Epidermal melanocyte (primary cell): Measurements from ENCODE around the gene SERGEF.

Source experiments
- DNase-seq: peaks from one replicate; pipeline ENCODE4 v3.0.0; 2011; ENCODE audit warnings: low spot score; ENCODE audit not compliant: insufficient read length

The SERGEF gene

DNA sequence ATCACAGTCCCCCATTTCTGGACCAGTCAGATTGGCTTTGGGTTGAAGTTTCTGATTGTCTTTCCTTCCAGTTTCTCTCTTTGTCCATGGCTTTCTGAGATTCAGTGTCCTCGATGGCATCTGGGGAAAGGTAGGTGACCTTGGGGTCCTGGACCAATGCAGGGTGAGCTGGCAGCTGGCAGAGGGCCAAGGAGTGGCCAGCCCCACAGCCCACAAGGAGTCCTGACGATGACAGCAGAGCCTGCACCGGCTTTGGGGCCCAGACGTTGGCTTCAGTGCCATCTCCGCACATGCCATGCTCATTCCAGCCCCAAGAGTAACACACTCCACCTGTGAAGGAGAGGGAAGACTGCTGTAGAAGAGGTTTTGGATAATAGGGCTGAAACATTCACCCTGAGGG is 224.8 kb downstream of the SERGEF start:
- no peak for DNase-seq

DNA sequence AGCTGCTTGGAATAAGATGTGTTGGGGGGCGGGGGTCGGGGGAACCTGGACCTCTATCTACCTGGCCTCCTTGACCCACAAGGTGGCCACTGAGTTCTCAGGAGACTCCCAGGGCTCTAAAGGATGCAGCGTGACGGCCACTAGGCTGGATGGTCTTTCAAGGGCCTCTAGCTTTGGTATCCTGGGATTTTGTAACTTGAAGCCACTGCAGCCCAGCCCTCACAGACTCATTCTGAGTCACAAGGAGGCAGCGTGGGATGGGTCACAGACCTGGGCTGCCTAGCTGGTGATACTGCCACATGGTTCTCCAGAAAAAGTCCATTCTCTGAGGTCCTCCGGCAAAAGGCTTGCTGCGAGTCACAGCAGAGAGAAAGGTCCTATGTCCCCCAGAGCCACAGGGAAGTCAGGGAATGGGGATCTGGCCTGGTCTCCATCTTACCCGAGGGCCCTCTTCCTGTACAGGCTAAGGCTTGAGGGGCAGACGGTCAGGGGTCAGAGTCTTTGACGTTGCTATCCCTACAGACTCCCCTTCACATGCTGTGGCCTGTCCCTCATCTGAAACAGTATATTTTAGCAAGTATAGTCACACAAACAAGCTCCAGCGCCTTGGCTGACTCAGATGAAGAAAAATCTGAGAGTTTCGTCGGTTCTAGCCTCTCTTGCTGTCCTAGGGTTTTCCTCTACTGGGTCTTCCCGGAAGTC is 225.9 kb downstream of the SERGEF start:
- no peak for DNase-seq

DNA sequence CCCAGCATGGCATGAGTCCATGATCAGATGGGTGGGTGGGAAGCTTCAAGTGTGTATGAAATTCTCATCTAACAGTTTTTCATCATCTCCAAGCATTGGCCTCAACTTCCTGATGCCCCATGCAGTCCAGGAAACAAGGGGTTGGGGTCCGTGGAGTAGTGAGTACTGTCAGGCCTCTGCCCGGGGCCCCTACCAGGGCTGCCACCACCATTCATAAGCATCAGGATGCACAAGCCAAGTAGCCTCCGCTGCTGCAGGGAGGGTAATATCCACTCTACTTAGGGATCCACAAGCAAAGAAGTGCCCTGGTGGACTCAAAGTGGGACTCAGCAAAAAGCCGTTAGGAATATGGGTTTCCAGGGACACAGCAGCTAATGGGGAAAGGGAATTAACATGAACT is 229.0 kb downstream of the SERGEF start:
- no peak for DNase-seq

DNA sequence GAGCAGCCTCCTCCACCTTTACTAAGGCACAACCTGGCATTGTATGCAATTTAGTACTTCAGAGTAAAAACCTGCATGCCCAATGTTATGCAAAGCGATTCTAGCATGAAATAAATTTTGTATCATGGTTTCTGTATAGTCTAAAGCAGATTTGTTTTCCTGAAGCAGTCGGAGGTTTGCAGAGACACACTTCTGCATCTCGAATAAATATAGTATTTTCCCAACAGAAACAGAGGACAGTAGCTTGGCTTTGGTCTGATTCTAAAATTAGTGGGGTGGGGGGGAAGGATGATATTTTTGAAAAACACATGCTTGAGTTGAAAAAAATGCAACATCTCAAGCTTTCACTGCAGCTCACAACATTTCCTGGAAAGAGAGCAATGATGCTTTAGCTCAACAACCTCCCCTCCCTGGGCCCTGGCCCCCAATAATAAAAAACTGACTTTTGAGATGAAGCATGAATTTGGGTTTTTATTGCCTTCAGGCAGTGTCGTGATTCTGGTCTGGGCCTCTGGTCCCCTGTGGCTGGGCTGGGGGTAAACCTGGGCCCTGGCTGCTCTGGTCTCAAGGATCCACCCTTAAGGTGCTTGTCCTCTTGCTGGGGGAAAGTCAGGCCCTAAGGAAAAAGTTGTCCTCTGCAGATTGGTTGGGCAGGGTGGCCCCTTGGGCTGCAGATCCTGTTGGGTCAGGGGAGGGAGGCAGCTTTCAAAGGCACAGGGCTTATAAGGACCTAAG is 230.1 kb downstream of the SERGEF start:
- no peak for DNase-seq

DNA sequence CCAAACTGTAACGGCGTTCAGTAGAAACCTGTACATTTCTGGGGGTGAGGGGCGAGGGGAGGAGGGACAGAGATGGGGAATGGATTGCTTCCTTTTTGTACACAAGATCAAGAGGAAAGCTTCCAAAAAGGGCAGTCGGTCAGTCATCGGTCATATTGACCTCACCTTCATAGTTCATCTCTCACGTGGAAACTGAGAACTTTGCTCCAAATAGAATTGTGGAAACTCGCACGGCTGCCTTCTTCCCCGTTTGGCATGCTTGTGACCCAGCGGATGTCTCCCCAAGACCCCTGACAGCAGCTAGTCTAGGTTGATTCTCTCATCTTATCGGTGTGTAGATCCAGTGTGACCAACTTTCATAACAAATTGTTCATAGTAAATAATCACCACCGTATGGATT is 230.7 kb downstream of the SERGEF start:
- DNase-seq, result no peak

DNA sequence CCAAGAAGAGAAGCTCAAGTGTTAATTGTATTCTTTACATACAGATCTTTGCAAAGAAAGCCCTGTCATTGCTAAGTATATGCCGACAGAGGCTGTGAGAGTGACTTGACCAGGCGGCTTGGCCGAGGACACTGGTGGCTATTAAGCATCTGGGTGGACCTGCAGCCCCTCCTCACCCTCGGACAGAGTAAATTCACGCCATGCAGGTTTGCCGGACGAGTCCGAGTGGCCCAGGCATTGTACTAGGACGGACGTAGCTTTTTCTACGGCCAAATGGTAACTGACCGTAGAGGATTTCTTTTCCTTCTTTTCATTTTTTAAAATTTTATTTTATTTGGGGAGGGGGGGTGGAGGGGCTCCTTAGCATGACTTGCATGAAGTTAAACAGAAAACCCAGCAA is 231.2 kb downstream of the SERGEF start:
- no peak for DNase-seq

DNA sequence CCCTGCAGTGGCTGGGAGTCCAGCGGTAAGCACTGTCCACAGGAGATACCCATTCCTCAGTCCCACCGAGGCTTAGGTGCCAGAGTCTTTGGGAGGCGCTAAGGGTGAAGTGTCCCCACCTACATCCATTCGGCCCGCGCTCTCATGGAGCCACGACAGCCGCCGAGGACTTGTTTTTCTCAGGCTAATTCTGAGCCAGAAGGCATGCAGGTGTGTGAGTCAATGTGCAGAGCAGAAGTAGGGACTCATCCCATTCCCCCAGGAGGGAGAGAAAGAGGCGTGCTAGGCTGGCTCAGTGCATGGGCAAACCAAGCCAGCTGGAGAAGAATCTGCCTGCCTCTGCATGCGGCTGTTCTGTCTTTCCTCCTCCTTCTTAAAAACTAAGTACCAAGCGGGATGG is 231.6 kb downstream of the SERGEF start:
- no peak for DNase-seq

DNA sequence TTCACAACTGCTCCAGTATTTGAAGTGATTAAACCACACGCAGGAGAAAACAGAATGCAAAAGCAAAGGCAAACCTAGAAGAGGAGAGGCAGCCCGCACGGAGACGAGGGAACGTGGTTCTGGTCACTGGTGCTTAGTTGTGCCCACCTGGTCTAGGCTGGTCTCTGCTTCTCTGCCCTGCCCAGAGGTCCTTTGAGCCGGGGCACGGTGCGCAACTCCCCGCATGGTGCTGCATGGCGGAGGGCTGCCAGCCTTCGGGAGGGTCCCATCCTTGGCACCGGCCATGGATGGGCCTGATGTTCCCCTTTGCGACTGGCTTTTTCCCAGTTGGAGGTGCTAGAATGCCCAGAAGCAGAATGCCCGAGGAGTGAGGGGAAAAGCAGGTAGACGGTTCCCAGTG is 232.2 kb downstream of the SERGEF start:
- DNase-seq, result no peak

DNA sequence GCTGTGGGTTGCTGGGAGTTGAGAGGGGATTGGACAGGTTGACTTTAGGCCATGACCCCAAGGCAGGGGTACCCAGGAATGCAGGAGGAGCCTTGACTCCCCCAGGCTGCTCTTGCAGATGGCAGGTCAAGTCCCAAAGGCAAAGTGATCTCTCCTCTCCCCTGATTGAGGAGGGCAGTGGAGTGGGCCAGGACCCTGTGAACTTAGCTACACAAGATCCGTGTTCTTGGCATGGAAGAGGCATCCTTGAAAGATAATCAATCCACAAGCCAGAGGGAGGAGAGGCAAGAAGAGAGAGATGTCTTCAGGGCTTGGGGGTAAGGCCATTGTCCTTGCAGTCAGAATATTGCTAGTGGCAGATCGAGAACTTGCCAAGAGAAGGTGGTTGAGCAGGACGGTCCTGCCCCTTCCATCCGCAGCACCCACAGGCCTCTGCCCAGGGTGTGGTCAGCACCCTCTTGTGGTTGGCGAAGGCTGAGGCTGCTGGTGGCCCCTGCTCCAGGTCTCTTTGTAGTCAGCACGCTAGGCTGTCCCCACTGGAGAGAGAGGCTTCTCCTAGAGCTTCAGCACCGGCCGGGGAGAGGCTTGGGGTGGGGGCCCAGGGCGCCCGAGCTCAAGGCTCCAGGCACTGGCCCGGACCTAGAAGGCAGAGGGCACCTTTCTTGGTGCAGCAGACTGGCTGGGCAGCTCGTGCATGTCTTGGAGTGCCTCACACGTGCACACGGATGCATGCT is 232.8 kb downstream of the SERGEF start:
- DNase-seq, result no peak

DNA sequence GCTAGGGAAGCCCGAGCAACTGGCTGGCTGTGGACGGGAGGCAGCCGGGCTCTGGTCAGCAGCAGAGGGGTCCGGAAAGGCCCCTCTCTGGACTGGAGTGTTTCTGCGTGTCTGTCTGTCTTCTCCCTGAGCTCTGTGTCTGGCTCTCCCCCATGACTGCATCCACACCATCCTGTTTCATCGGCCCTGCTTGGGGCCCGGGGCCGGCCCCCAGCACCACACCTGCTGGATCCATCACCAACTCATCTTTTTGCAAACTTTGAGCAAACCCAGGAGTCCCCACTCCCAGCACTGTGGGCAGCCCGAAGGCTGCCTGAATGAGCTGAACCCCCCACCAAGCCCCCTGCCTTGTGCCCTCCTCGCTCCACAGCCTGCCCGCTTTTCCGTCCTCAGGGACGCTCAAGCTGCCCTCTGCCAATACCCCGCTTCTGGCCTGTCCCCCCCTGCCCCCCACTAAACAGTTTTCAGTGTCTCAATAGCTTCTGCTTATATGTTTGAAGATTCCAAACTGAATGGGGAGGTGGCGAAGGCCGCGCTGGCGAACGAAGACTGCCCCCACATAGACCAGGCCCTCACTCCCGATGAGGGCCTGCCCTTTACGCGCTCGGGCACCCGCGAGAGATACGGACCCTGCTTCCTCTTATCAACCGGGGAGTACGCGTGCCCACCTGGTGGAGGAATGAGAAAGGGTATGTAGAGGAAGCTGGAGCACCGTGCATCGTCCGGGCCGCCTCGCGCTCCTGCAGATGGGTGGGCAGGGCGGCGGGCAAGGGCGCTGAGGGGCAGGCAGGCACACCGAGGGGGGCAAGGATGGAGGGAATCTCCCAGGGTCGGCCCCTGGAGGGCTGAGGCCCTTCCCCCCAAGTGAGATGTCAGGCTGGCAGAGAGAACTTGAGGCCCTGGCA is 233.6 kb downstream of the SERGEF start:
- no peak for DNase-seq

DNA sequence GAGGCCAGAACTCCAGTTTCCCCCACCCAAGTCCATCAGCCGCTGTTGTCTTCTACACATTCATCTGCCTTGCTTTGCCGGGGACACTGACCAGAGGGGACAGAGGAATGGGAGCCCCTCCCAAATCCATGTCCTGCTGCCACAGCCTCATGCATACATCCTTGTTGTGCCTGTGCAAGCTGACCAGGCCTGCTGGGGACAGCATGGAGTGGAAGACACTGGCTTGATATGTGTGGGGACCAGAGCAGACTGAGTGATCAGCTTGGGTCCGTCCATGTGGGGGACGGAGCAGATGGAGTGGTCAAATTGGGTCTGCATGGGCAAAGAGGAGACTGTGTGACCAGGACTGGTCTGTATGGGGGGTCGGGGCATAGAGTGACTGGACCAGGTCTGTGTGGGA is 234.5 kb downstream of the SERGEF start:
- no peak for DNase-seq

DNA sequence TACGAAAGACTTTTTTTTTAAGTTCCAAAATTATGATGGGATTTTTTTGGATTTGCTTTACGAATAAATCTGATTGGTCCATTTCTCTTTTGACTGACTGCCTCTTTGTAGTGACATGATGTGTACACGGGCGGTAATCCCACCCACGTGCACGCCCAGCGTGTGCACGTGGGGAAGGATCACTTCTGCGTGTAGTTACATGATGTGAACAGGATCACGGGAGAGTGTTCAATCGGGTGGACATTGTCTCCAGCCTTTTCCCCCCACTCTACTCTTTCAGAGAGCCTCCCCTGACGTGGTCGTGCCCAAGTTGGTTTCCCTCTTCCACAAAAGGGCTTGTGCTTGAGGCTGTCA is 235.1 kb downstream of the SERGEF start:
- DNase-seq, result no peak

DNA sequence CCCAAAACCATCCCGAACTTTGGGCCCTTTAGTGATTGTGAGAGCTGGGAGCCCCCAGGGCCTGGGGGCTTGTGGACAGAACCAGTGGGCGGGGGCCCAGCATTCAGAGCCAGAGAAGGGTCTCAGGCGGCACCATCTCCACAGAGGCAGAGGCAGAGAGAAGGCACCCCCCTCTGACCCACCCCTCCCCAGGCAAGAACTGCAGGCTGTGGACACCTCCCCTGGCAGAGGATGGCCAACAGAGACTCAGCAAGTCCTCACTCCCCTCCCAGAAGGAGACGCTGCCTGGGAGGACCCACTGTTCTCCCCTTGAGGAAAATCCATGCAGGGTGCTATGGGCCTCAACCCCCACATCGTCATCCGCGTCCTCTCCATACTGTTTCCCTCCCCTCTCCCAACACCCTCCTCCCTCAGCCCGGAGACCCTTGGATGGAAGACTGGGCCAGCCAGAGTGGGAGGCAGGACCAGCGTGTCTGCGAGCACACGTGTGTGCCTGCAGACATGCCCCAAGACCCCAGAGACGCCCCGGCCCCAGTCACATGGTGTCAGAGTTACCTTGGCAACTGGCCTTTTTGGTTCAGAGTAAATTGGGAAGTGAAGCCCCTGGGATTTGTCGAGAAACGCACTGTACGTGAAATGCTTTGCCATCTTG is 235.6 kb downstream of the SERGEF start:
- DNase-seq, result no peak

DNA sequence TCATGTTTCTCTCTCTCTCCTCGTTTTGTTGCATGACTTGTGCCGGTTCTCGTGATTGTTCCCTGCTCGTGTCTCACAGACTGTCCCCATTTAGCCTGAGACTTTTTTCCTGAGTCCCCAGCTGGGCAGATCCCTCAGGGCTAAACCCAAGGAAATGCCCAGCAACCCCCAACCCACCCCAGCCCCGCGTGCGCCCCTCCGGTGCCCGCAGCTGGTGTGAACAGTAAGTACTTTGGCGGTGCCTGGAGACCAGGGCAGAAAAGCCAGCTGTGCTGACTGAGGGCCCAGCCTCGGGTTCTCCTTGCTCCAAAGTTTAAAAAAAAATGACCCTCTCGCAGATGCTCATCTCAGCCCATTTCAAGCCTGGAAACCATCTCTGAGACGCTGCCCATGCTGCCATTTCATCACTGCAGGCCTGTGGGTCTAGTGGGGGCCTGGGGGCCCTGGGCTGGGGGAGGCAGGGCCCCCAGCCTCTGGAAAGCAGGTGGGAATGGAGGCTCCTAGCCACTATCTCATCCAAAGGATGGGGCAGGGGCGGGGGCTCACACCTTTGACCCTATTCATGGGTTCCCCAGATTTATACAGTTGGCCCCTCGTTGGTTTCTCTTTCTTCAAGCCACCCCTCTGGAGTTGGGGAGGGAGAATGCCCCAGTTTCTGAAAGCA is 236.5 kb downstream of the SERGEF start:
- no peak for DNase-seq

DNA sequence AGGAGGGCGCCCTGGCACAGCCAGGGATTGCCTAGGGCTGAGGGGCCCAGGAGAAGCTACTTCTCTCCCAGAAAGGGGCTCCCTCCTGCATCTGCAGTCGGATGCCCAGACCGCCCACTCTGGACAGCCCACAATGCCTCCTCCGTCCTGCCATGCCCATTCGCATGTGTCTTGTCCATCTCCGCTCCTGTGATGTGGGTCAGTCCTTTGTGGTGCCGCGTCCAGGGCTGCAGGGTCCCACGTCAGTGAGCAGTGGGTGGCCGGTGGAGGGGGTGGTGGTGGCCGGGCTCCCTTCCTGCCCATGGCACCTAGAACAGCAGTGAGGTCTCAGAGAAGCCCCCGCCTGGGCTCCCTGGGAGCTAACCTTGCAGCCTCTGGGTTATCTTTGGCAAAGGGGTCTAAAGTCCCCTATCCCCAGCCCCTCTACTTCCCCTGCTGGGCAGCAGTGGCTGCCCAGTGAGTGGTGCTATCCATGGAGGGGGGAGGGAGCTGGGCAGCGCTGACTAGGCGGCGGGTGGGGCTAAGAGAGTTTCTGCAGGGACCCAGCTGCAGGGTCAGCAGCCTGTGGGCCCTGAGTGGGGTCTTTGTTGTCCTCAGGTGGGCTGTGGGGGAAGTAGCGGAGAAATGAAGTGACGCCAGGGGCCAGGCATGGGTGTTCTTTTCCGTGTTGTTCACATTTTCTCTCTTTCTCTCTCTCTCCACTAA is 237.2 kb downstream of the SERGEF start:
- DNase-seq, result no peak

DNA sequence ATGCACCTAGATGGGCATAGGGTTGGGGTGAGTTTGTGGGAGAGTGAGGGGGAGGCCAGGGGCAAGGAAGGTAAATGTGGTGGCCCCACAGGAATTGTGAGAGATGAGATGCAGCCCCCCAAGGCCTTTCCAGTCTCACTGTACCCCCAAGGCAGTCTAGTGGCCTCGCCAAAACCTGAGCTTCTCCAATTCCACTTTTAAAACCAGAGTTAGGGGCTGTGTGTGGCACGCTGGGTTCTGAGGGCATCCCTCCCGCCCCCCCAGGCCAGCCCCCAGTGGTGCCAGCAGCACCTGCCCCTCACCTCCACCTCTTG is 237.9 kb downstream of the SERGEF start:
- no peak for DNase-seq

DNA sequence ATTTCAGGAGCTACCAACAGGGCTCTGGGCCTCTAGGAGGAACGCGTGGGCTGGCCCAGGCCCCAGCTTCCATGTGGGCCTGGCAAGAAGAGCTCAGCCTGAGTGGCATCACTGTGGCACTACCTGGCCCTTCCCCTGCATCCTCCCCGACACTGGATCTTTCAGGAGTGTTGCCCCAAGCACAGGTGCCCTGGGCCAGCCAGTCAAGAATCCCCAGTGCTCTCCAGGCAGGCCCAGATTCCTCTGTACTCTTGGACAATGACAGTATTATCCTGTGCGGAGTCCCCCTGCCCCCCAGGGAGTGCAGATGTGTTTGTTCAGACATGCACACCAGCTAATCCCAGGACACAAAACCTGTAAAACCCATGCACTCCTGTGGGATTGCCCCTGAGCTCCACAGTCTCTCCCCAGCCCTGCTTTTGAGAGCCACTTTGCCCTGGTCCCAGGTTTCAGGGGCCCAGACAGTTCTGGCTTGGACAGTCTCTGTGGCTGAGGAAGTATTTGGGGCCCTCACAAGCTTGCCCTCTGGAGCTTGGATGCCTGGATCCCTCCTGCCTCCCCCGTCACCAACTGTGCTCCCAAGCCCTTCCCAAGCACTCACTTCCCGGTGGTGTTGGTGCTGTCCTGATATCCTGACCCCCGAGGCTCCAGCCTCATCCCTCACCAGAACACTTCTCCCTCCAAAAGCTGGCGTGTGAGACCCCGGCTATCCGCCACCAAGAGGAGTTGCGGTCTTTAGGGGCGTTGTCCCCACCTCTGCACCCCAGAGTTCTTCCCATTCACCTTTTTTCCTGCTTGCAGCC is 238.4 kb downstream of the SERGEF start:
- DNase-seq, result no peak

DNA sequence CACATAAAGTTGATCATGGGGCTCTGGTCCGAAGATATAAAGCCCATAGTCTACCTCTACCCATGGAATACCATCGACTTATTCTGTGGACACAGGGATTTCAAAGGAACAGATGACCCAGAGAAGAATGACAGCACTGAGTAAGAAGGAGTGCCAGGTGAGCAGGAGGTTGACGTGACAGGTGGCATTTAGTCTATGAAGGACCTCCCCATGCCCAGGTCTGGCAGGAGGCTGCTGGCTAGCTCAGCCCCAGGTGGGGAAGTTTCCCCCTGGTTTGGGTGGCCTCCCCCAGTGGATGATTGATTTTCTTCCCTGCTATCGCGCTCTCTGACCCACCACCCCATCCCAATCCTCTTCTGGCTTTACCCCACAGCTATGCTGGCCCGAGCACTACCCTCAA is 239.2 kb downstream of the SERGEF start:
- DNase-seq, result no peak
